Measurements from ENCODE around the gene SH3PXD2B. TPM values are rescaled to one million over a fixed set of nuclear protein-coding genes. Genes with fewer than 3 reads are reported as not detected.

SH3PXD2B gene
- total and polyA plus RNA-seq, 10 of the 15 experiments (the other 5 are each of a cell fraction or from before 2014, with no cell fraction given) = 0.05 to 1.6 (median 0.57) TPM

DNA sequence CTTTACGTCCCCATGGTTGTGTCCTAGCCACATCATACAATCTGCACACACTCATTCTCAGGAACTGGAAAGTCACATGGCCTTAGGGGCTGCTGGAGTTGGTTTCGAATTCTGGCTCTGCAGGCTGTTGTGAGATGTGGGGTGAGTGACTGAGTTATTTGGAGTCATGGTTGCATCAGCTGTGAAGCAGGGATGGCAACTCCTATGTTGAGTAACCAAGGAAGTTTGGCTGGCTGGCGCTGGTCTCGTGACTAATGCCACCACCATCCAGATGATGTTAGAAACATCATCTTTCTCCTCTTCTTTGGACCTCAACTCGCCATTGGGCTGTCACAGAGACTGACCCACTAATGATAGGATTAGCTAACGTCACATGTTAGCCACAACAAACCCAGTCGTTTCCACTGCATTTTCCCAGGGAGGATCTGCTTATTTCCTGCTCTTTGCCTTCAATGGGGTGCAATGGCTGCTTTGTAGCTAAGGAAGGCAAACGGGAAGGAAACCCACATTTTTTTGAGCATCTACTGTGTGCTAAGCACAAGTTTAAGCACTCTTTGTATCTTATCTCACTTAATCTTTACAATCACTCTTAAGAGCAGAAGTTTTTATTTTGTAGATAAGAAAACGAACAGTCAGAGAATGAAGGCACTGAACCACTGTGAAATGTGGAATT, 92.6 kb downstream of the SH3PXD2B start (continued):
- no peak for TF ChIP-seq CHD1 (IDR thresholded peaks at IDR 0.05; ENCODE audit: low read depth, low read length)
- peak; percentile 24; the same call in 1 of the 2 replicates for TF ChIP-seq CREM (IDR thresholded peaks at IDR 0.05; ENCODE audit: low read depth)
- TF ChIP-seq ZNF207 (IDR thresholded peaks at IDR 0.05; ENCODE audit: borderline replicate concordance) = no peak
- TF ChIP-seq MYB (IDR thresholded peaks at IDR 0.05; ENCODE audit: borderline replicate concordance, low read depth, low read length) = no peak
- TF ChIP-seq HDGF (IDR thresholded peaks at IDR 0.05) = no peak
- no peak for TF ChIP-seq RAD51 (IDR thresholded peaks at IDR 0.05)
- peak; percentile 14 to 58; a peak in 2 of 4 replicates for TF ChIP-seq IKZF2 (IDR thresholded peaks at IDR 0.05)
- TF ChIP-seq USF1 (IDR thresholded peaks at IDR 0.05; ENCODE audit: borderline replicate concordance, extremely low read length, insufficient read depth, low read depth, low read length) = peak; percentile 27
- no peak for TF ChIP-seq ELK1 (IDR thresholded peaks at IDR 0.05; ENCODE audit: low read depth, low read length)
- no peak for TF ChIP-seq ZNF217 (IDR thresholded peaks at IDR 0.05)
- no peak for TF ChIP-seq MLLT1 (IDR thresholded peaks at IDR 0.05)
- no peak for TF ChIP-seq SP1 (IDR thresholded peaks at IDR 0.05; ENCODE audit: low read depth, low read length)
- peak; percentile 72 for TF ChIP-seq RUNX3 (IDR thresholded peaks at IDR 0.05; ENCODE audit: low read length)

All from GM12878 (cell line).